Heart left ventricle (tissue), 16 donors: ENCODE measurements around the gene RAB14. TPM values are rescaled to one million over a fixed set of nuclear protein-coding genes. Genes with fewer than 3 reads are reported as not detected.
A peak's percentile ranks its signal among the peaks of the same experiment; 100 is the strongest.

Experiments
- ATAC-seq, 4 donors: fragments of 200-7000 bp; cut with Tn5 transposase; one replicate each; pipeline ENCODE4 v1.9.1; 2020 to 2022; ENCODE audit warnings: moderate library complexity in 4 of 4, mild to moderate bottlenecking in 3 of 4, moderate number of reproducible peaks in 1 of 4
- DNase-seq, 5 donors: peaks; one replicate each; pipeline ENCODE4 v3.0.0-alpha.2; 2020
- H3K27ac ChIP-seq, 12 donors: fragments of 200-600 bp; sonication (generic) in 4 of 12; one replicate each; pipeline versions ENCODE4 v1.5.0 to v1.8.0; 2016 to 2022; ENCODE audit warnings: mild to moderate bottlenecking in 2 of 12
- H3K27me3 ChIP-seq, 9 donors: fragments of 200-600 bp; sonication (generic) in 2 of 9; one replicate each; pipeline versions ENCODE4 v1.5.1 to v1.8.0; 2016 to 2022; ENCODE audit warnings: mild to moderate bottlenecking in 3 of 9
- H3K36me3 ChIP-seq, 9 donors: fragments of 200-600 bp; sonication (generic) in 2 of 9; one replicate each; pipeline versions ENCODE4 v1.5.0 to v1.8.0; 2018 to 2022; ENCODE audit warnings: mild to moderate bottlenecking in 2 of 9
- H3K4me1 ChIP-seq, 12 donors: fragments of 200-600 bp; sonication (generic) in 4 of 12; one replicate each; pipeline versions ENCODE4 v1.5.0 to v1.8.0; 2016 to 2022; ENCODE audit warnings: mild to moderate bottlenecking in 3 of 12
- H3K4me3 ChIP-seq, 12 donors: fragments of 200-600 bp; sonication (generic) in 4 of 12; one replicate each; pipeline versions ENCODE4 v1.5.0 to v1.8.0; 2017 to 2022; ENCODE audit warnings: mild to moderate bottlenecking in 9 of 12, moderate library complexity in 4 of 12
- H3K9me3 ChIP-seq, 12 donors: fragments of 200-600 bp; sonication (generic) in 4 of 12; one replicate each; pipeline versions ENCODE4 v1.5.0 to v1.8.0; 2016 to 2022; ENCODE audit warnings: mild to moderate bottlenecking in 1 of 12
- CTCF ChIP-seq, 12 donors: fragments of 200-600 bp; sonication (generic) in 4 of 12; IDR thresholded peaks; one replicate each; pipeline versions ENCODE4 v1.5.0 to v1.8.0; 2018 to 2022; ENCODE audit warnings: antibody characterized with exemption in 12 of 12, mild to moderate bottlenecking in 5 of 12
- POLR2A ChIP-seq, 2 donors: fragments of 450-650 bp; IDR thresholded peaks; one replicate each; pipeline ENCODE4 v1.6.1; 2017; ENCODE audit warnings: antibody characterized with exemption in 2 of 2, mild to moderate bottlenecking in 2 of 2, moderate library complexity in 2 of 2
- WGBS, 4 donors: extraction: QIAGEN DNeasy Blood & Tissue Kit in 2 of 4; methylation state at CpG; one replicate each; pipeline versions ENCODE4 v1.1.5 to v1.1.7; 2013 to 2018; 5-methylcytosine and 5-hydroxymethylcytosine counted together
- intact Hi-C, 10 donors: fragments of 100-400 bp; cut with DNase I; formaldehyde crosslinking; loops; one replicate each; pipeline versions ENCODE4 v1.11.1 to v1.14.2; 2022
- polyA plus RNA-seq, 2 donors: library from polyadenylated mRNA; stranded (reverse); fragments of 200-250 nt; gene quantifications; one replicate each; pipeline ENCODE4 v1.2.3, GENCODE V29; 2013
- total RNA-seq, 9 donors: library from RNA; depleted of rRNA in 2 of 9; stranded (reverse); fragments of >200 nt in 2 of 9; fragmentation: NEBNext Ultra II Directional in 3 of 9; extraction: Animal tissue kit (Norgen Biotek cat#: 25700) in 3 of 9; gene quantifications; one replicate each; pipeline versions ENCODE4 v1.1.0 to v1.2.4, GENCODE V29; 2016 to 2023
- donor health status: ischemic (EF 13 %, LVEDD 7.1; RV severe dilation, severe dysfunction).
- donor health status: healthy with polysubstance abuse.
- donor health status: DM: no; HTN: yes; CAD: no.
- donor health status: DM: no; HTN: no; CAD: no.
- donor health status: ischemic (EF 25% LVEDD 6.9; RV normal size, moderate dysfunction).
- donor health status: ischemic (EF 25% LVEDD 5.7; RV mildly dilated, moderate dysfunction).
- donor health status: healthy.
- donor health status: DM: yes; HTN: yes; CAD: no.
- donor health status: ischemic (EF 35%, LVEDD 5.7; RV mildly dilated, moderate dysfunction).
- donor health status: nonischemic (EF 11% LVEDD 7.7; RV severe dilation, severe dysfunction).
- donor health status: DM: yes; HTN: yes; CAD: no.
- donor health status: PGD.
- donor health status: ischemic (EF 29% LVEDD 5.4; RV normal size, mild dysfunction).
- donor health status: nonischemic (EF 23%, LVEDD 6.1; RV moderate dilation, normal function).

RAB14 gene
- total and polyA plus RNA-seq, 11 donors: 15.8 to 66.9 (median 50.4) TPM

DNA sequence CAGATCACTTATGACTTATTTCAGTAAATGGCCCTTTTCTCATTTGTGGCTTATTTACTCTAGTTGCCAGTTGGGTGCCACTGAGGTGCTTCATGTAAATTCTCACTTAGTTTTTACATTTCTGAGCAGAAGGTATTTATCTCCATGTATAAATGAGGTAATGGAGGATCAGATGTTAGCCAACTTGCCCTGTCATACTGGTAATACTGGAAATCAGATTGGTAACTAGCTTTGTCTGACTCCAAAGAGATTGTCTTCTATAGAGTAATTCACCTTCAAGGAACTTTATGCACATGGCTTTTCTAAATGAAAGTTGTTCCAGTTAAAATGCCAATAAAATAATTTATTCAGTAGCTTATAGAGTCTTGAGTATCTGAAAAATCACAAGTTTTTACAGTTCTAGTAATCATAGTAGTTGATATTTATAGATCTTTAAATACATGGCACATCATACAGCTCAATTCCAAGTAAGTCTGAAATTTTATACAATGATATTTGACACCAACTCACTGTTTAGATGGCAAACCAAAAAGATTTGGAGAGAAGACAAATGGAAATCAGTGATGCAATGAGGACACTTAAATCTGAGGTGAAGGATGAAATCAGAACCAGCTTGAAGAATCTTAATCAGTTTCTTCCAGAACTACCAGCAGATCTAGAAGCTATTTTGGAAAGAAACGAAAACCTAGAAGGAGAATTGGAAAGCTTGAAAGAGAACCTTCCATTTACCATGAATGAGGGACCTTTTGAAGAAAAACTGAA, 28.8 kb downstream of the RAB14 start:
- Histone ChIP-seq H3K4me1 (peaks cover 0 to 8% (median 0%) of the 10 kb centered on the region in 12 donors), H3K36me3 (peaks cover 0 to 99% (median 87%) of the 10 kb centered on the region in 9 donors), H3K4me3 (no peak overlapping the region), H3K9me3 (no peaks in the 10 kb centered on the region), H3K27me3 (no peaks in the 10 kb centered on the region), H3K27ac (no peak overlapping the region)
- DNase-seq (no peak), ATAC-seq (no peak)
- whole genome bisulfite sequencing, 4 donors: 92 to 100% (median 98%) methylated on average over 1 of the region's 1 CpG
- TF ChIP-seq CTCF (IDR thresholded peaks at IDR 0.05) (no peak), POLR2A (IDR thresholded peaks at IDR 0.05) (no peak)
- intact Hi-C loops: no loop called here

GRCh38 chr9:121171236-121171635, 30.4 kb downstream of the RAB14 start:
- no peak overlapping the region for H3K4me3 ChIP-seq
- intact Hi-C loops: no loop called here
- H3K36me3 ChIP-seq: peaks cover 0 to 99% (median 88%) of the 10 kb centered on the region in 9 donors
- ATAC-seq (no peak), DNase-seq (no peak)
- peaks cover 0 to 8% (median 0%) of the 10 kb centered on the region in 12 donors for H3K4me1 ChIP-seq
- H3K9me3 ChIP-seq: no peaks in the 10 kb centered on the region
- 82 to 94% (median 83%) methylated on average over 5 of the region's 5 CpGs for WGBS, 4 donors
- H3K27ac ChIP-seq: no peak overlapping the region
- no peaks in the 10 kb centered on the region for H3K27me3 ChIP-seq
- TF ChIP-seq POLR2A (IDR thresholded peaks at IDR 0.05) (no peak), CTCF (IDR thresholded peaks at IDR 0.05) (no peak)

- H3K27ac ChIP-seq: no peak overlapping the region
- ATAC-seq (peak in 3 of 4 donors; percentile 32 to 59 (median 51)), DNase-seq (no peak)
- peak overlapping the region in 2 of 12 donors; percentile 0 to 23 for H3K4me3 ChIP-seq
- H3K4me1 ChIP-seq: peaks cover 0 to 8% (median 0%) of the 10 kb centered on the region in 12 donors
- H3K36me3 ChIP-seq: peaks cover 0 to 99% (median 89%) of the 10 kb centered on the region in 9 donors
- intact Hi-C loops: no loop called here
- no peaks in the 10 kb centered on the region for H3K9me3 ChIP-seq
- whole genome bisulfite sequencing, 4 donors: 61 to 83% (median 68%) methylated on average over 3 of the region's 3 CpGs
- no peaks in the 10 kb centered on the region for H3K27me3 ChIP-seq
- TF ChIP-seq POLR2A (IDR thresholded peaks at IDR 0.05) (no peak), CTCF (IDR thresholded peaks at IDR 0.05) (peak in 10 of 12 donors; percentile 13 to 53 (median 28))
Observed at GRCh38 chr9:121169094-121169601, 32.5 kb downstream of the RAB14 start.

GRCh38 chr9:121168052-121168451, 33.6 kb downstream of the RAB14 start:
- ATAC-seq (no peak), DNase-seq (no peak)
- Histone ChIP-seq H3K27ac (no peak overlapping the region), H3K4me3 (no peak overlapping the region), H3K9me3 (no peaks in the 10 kb centered on the region), H3K27me3 (no peaks in the 10 kb centered on the region), H3K36me3 (peaks cover 0 to 97% (median 89%) of the 10 kb centered on the region in 9 donors), H3K4me1 (peaks cover 0 to 8% (median 0%) of the 10 kb centered on the region in 12 donors)
- no peak for TF ChIP-seq CTCF (IDR thresholded peaks at IDR 0.05)
- 88 to 92% (median 89%) methylated on average over 2 of the region's 2 CpGs for WGBS, 4 donors
- intact Hi-C loops: no loop called here
